Activated B cell treated with CpG ODN at 0.5 μM for 24 hours (primary cell): Measurements from ENCODE around the gene PDLIM5. TPM values are rescaled to one million over a fixed set of nuclear protein-coding genes. Genes with fewer than 3 reads are reported as not detected.
"Not testable (repeated sequence)": the region's sequence is repeated elsewhere in the genome, so short reads cannot be mapped to it uniquely, and the experiment has no call there.

Source experiments
- ATAC-seq: fragments of 200-7000 bp; cut with Tn5 transposase; one replicate; pipeline ENCODE4 v1.10.0; 2021; ENCODE audit warnings: low read depth, mild to moderate bottlenecking, moderate library complexity
- CTCF ChIA-PET: fragments of 350-600 bp; sonication (Branson Sonifier 250); formaldehyde crosslinking; loops from one replicate; lab custom pipeline; 2021; ENCODE audit warnings: antibody characterized with exemption; lab: Charles Lee
- POLR2A ChIA-PET: fragments of 350-600 bp; sonication (Branson Sonifier 250); formaldehyde crosslinking; loops from one replicate; lab custom pipeline; 2021; ENCODE audit warnings: antibody characterized with exemption; lab: Charles Lee
- DNase-seq: peaks from one replicate; pipeline ENCODE4 v3.0.0; 2022
- H3K27ac Mint-ChIP-seq: one replicate; pipeline ENCODE4 v1.8.0; 2020; ENCODE audit warnings: mixed read lengths
- H3K27me3 Mint-ChIP-seq: one replicate; pipeline ENCODE4 v1.8.0; 2021; ENCODE audit warnings: mixed read lengths
- H3K36me3 Mint-ChIP-seq: one replicate; pipeline ENCODE4 v1.8.0; 2021; ENCODE audit warnings: low read depth, mixed read lengths
- H3K4me1 Mint-ChIP-seq: one replicate; pipeline ENCODE4 v1.8.0; 2021; ENCODE audit warnings: mixed read lengths
- H3K4me3 Mint-ChIP-seq: one replicate; pipeline ENCODE4 v1.8.0; 2020; ENCODE audit warnings: mild to moderate bottlenecking, mixed read lengths
- H3K9me3 Mint-ChIP-seq: one replicate; pipeline ENCODE4 v1.8.0; 2020; ENCODE audit warnings: mixed read lengths
- CTCF ChIP-seq: fragments of 200-600 bp; IDR thresholded peaks from one replicate; pipeline ENCODE4 v1.8.0; 2022; ENCODE audit warnings: antibody characterized with exemption, mild to moderate bottlenecking
- intact Hi-C: fragments of 100-400 bp; cut with micrococcal nuclease; formaldehyde crosslinking; loops from one replicate; pipeline ENCODE4 v1.15.1; 2024
- total RNA-seq: library from RNA; stranded (reverse); gene quantifications from 2 replicates; pipeline ENCODE4 v1.2.3, GENCODE V29; 2022

The PDLIM5 gene
- total RNA-seq, 1 donor from 2014 or later: 36.5 TPM

DNA sequence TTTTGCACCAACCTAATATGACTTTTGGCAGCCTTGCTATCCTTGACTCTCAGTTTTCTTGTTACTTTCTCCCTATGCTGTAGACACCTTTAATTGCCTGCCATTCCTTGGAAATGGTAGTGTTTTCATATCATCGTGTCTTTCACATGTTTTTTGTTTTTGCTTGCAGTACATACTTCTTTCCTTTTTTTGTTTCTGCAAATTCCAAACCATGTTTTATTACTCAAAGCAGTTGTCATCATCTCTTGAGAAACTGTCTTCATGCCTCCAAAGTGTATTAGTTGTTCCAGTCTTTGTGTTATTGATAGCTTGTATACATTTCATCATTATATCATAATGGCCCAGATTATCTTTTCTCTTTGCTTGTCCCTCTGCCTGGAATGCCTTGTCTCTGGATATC, 57.1 kb downstream of the PDLIM5 start:
- ATAC-seq: no peak
- Mint-ChIP-seq H3K36me3 (peaks cover 2% of the 10 kb centered on the region), H3K27ac (no peak overlapping the region), H3K4me3 (no peak overlapping the region), H3K4me1 (no peaks in the 10 kb centered on the region), H3K9me3 (peaks cover 2% of the 10 kb centered on the region), H3K27me3 (no peaks in the 10 kb centered on the region)
- no peak for TF ChIP-seq CTCF
- DNase-seq: no peak
- ChIA-PET POLR2A (no interaction called here), CTCF (no interaction called here)
- intact Hi-C loops: no loop called here

DNA sequence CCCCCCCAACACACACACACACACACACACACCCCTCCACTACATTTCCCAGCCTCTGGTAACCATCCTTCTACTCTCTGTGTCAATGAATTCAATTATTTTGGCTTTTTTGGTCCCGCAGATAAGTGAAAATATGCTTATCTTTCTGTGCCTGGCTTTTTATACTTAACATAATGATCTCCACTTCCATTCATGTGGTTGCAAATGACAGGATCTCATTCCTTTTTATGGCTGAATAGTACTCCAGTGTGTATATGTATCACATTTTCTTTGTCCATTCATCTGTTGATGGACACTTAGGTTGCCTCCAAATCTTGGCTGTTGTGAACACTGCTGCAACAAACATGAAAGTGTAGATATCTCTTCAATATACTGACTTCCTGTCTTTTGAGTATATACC, 59.8 kb downstream of the PDLIM5 start:
- ATAC-seq: no peak
- Mint-ChIP-seq H3K4me3 (no peak overlapping the region), H3K27me3 (no peaks in the 10 kb centered on the region), H3K36me3 (peaks cover 2% of the 10 kb centered on the region), H3K27ac (no peak overlapping the region), H3K9me3 (peaks cover 2% of the 10 kb centered on the region), H3K4me1 (no peaks in the 10 kb centered on the region)
- POLR2A ChIA-PET: no interaction called here
- CTCF ChIA-PET: no interaction called here
- no peak for DNase-seq
- TF ChIP-seq CTCF: no peak
- intact Hi-C loops: no loop called here

GRCh38 chr4:94513532-94513931, 61.8 kb downstream of the PDLIM5 start:
- ATAC-seq, H3K27ac Mint-ChIP-seq, H3K4me1 Mint-ChIP-seq, H3K27me3 Mint-ChIP-seq, POLR2A ChIA-PET, H3K9me3 Mint-ChIP-seq, DNase-seq, intact Hi-C loops, H3K36me3 Mint-ChIP-seq, CTCF ChIA-PET, H3K4me3 Mint-ChIP-seq: not testable (repeated sequence)

GRCh38 chr4:94515365-94515764, 63.6 kb downstream of the PDLIM5 start:
- intact Hi-C loops: no loop called here
- no peak for DNase-seq
- ChIA-PET CTCF (no interaction called here), POLR2A (no interaction called here)
- H3K36me3 Mint-ChIP-seq: peaks cover 2% of the 10 kb centered on the region
- H3K27me3 Mint-ChIP-seq: no peaks in the 10 kb centered on the region
- no peak overlapping the region for H3K27ac Mint-ChIP-seq
- no peak overlapping the region for H3K4me3 Mint-ChIP-seq
- peaks cover 18% of the 10 kb centered on the region for H3K4me1 Mint-ChIP-seq
- H3K9me3 Mint-ChIP-seq: peaks cover 2% of the 10 kb centered on the region
- no peak for TF ChIP-seq CTCF
- no peak for ATAC-seq

GRCh38 chr4:94516067-94516466, 64.3 kb downstream of the PDLIM5 start:
- Mint-ChIP-seq H3K27ac (no peak overlapping the region), H3K36me3 (peaks cover 2% of the 10 kb centered on the region), H3K9me3 (peaks cover 2% of the 10 kb centered on the region), H3K4me1 (peaks cover 24% of the 10 kb centered on the region), H3K4me3 (no peak overlapping the region), H3K27me3 (no peaks in the 10 kb centered on the region)
- CTCF ChIA-PET: no interaction called here
- ATAC-seq (no peak), DNase-seq (no peak)
- intact Hi-C loops: no loop called here
- POLR2A ChIA-PET: no interaction called here
- TF ChIP-seq CTCF: no peak

DNA sequence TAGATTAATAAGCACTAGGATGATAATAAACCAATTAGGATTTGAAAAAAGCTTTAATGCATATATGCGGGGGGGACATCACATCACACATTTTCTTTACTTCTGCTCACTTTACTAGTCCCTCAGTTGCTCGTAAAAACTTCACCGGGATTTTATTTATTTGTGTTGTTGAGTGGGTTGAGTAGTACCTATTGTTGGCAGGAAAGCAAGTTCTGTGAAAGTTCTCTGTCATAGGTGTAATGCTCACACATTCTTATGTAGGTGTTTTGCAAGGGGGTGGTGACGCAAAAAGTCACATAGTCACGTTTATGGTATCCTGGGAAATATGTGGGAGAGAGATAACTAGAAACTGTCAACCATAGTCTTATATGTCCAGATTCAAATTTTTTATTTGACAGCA, 65.3 kb downstream of the PDLIM5 start:
- TF ChIP-seq CTCF: no peak
- POLR2A ChIA-PET: no interaction called here
- H3K36me3 Mint-ChIP-seq: peaks cover 2% of the 10 kb centered on the region

More for the DNA sequence above, 65.3 kb downstream of the PDLIM5 start:
- CTCF ChIA-PET: no interaction called here
- intact Hi-C loops: no loop called here
- Mint-ChIP-seq H3K27ac (no peak overlapping the region), H3K27me3 (no peaks in the 10 kb centered on the region), H3K9me3 (no peaks in the 10 kb centered on the region), H3K4me1 (peaks cover 25% of the 10 kb centered on the region), H3K4me3 (no peak overlapping the region)
- no peak for DNase-seq
- no peak for ATAC-seq
